ENCODE measurements around the gene EP300.
"Not testable (repeated sequence)": the region's sequence is repeated elsewhere in the genome, so short reads cannot be mapped to it uniquely, and the experiment has no call there.

Gene EP300

DNA sequence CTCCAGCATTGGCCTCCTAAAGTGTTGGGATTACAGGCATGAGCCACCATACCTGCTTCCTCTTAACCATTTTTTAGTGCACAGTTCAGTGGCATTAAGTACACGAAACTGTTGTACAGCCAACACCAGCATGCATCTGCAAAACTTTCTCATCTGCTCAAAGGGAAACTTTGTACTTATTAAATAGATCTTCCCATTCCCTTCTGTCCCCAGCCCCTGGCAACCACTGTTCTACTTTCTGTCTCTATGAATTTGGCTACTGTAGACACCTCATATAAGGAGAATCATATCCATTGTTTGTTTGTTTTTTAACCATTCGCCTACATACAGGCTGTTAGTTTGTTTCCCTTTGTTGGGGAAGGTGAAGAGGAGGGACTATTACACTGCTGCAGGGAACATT lies 6.5 kb upstream of the EP300 start:
- DNase-seq (ENCODE audit: low spot score): no peak

DNA sequence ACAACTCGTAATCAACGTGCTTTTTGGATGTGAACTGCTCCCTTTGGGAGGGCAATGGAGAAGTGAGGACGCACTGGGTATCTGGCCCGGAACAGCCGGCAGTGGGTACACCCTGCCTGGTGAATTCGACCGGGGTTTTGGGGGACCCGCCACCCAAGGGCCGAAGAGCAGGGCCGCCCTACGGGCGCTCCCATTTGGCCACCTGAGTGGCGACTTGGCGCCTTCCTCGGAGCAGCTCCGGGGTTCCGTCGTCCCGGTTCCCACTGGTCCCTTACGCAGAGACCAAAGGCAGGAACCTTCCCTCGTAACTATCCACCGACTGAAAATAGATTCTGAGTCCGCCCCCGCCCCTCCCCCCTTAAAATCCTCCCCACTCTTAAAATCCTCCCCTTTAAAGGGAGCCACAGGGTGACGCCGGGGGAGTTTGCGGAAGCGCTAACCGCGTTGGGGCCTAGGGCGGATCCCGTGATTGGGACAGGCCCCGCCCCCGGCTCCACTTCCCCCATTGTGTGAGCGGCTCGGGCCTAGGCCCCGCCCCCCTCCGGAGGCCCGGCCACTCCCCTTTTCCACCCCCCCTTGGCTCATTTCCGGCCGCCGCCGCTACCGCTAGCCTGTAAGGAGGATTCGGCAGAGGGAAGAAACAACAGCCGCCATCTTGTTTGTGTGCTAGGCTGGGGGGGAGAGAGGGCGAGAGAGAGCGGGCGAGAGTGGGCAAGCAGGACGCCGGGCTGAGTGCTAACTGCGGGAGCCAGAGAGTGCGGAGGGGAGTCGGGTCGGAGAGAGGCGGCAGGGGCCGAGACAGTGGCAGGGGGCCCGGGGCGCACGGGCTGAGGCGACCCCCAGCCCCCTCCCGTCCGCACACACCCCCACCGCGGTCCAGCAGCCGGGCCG lies 1.0 kb upstream of the EP300 start:
- DNase-seq (ENCODE audit: low spot score): peak; percentile 99

DNA sequence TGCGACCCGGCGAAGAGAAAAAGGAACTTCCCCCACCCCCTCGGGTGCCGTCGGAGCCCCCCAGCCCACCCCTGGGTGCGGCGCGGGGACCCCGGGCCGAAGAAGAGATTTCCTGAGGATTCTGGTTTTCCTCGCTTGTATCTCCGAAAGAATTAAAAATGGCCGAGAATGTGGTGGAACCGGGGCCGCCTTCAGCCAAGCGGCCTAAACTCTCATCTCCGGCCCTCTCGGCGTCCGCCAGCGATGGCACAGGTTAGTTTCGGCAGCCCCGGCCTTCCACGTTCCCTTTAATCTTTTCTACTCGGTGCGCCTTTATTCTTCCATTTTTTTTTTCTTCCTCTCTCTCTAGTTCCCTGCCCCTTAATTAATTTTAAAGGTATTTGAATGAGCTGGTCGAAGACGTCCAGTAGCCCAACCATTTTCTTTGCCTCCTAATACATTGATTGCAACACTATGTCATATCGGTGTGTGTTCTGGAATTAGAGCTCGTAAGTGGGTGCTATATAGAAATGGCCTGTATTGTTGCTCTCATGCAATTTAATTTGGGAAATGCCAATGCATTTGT lies 537 bp downstream of the EP300 start:
- peak; percentile 54 for DNase-seq (ENCODE audit: low spot score)

DNA sequence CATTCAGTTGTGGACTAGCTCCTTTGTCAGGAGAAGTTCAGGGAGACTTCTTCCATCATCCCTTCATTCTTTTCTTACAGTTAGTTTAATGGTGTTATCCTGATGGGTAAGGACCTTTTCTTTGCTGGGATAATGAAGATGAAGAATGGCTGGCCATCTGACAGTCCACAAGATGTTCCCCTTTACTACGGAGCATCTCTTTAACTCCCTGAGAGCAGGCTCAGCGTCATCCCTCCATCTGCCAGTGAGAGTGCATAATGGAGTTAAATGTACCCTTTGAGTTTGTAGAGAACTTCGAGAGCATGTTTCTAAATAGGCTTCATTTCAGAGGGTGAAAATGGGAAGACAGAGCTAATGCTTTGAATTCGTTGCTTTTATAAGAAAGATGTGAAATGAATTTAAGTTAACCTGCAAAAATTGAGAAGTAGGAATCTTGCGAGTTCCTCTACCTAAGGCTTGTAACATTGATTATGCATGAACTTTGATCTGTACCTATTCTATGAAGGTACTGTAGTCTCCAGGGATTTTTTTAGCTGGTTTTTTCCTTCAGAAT lies 1.7 kb downstream of the EP300 start:
- no peak for DNase-seq (ENCODE audit: low spot score)

DNA sequence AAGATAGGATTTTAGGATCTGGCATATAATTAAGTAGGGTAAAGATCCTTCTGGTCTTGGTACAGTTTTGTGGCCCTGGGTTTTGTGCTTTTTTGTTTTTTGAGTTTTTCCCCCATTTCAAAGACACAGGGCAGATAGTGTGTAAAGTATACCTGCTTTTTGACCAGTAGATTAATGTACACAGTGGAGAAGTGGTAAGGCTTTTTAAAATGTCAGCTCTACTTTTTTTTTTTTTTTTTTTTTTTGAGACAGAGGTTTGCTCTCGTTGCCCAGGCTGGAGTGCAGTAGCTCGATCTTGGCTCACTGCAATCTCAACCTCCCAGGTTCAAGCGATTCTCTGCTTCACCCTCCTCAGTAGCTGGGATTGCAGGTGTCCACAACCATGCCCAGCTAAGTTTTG lies 4.0 kb downstream of the EP300 start:
- no peak for DNase-seq (ENCODE audit: low spot score)

DNA sequence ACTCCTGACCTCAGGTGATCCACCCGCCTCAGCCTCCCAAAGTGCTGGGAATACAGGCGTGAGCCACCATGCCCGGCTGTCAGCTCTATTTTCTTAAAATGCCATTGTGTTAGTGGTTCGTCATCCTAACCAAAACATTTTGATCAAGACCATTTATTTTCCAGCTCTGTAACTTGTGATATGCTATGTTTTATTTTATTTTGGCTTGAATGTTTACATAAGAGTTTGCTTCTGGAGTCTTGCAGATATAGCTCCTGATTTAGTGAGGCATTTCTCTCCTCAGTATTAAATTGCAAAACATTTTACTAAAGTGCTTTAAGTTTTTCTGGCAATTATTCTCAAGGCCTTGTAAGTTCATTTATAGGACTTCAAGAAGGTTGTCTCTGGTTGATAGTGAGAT lies 4.4 kb downstream of the EP300 start:
- no peak for DNase-seq (ENCODE audit: low spot score)

DNA sequence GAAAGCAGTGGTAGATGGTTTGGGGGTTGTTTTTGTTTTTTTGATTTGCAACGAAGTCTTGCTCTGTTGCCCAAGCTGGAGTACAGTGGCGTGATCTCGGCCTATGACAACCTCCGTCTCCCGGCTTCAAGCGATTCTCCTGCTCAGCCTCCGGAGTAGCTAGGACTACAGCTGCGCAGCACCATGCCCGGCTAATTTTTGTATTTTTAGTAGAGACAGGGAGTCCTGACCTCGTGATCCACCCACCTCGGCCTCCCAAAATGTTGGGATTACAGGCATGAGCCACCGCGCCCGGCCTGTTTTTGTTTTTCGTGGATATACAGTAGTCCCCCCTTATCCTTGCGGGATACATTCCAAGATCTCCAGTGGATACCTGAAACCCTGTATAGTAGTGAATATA lies 6.6 kb downstream of the EP300 start:
- no peak for DNase-seq (ENCODE audit: low spot score)

DNA sequence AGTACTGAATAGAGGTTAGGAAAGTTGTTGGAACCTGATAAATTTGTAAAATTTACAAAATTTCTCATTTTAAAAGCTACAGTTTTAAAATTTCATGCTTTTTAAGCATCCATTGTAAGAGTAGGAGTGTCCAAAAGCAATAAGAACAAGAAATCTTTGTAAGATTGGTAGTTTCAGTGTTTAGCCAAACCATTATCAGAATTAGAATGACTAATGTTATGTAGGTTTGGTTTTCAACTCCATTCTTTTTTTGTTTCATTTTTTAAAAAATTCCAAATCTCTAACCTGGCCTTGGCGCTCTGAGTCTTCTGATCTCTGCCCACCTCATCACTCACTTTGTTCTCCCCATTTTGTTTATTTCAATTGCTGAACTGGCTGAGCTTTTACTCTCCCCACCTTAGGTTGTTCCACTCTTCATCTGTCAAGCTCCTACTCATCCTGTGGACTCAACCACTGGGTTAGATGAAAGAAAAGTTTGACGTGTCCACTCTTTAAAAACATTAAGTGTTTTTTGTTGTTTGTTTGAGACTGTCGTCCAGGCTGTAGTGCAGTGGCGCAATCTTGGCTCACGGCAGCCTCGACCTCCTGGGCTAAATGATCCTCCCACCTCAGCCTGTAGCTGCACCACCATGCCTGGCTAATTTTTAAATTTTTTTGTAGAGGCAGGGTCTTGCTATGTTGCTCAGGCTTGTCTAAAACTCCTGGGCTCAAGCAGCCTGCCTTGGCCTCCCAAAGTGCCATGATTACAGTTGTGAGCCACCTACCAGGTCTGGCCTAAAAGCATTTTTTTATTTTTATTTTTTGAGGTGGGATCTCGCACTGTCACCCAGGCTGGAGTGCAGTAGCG lies 14.0 kb downstream of the EP300 start:
- DNase-seq (ENCODE audit: low spot score): no peak

DNA sequence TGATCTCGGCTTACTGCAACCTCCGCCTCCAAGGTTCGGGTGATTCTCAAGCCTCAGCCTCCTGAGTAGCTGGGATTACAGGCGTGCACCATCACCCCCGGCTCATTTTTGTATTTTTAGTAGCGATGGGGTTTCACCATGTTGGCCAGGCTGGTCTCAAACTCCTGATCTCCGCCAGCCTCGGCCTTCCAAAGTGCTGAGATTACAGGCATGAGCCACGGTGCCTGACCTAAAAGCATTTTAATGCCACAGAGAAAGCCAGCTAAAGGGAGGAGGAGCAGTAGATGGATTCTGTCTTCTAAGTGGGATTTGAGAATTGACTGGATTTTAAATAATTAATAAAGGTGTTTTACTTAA lies 14.6 kb downstream of the EP300 start:
- not testable (repeated sequence) for DNase-seq (ENCODE audit: low spot score)

DNA sequence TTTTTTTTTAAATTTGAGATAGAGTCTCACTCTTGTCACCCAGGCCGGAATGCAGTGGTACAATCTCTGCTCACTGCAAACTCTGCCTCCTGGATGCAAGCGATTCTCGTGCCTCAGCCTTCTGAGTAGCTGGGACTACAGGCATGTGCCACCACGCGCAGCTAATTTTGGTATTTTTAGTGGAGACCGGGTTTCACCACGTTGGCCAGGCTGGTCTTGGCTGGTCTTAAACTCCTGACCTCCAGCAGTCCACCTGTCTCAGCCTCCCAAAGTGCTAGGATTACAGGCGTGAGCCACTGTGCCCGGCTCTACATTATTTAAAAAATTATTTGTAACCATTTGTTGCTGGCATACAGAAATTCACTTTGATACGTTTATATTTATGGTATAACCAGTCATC lies 18.6 kb downstream of the EP300 start:
- no peak for DNase-seq (ENCODE audit: low spot score)

DNA sequence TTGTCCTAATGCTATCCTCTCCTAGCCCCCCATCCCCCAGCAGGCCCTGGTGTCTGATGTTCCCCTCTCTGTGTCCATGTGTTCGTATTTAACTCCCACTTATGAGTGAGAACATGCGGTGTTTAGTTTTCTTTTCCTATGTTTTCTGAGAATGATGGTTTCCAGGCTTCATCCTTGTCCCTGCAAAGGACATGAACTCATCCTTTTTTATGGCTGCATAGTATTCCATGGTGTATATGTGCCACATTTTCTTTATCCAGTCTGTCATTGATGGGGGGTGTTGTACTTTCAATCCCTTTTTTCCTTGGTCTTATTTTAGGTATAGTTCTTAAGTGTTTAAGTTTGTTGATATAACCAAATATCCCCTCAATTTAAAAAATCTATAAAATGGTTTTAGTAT lies 23.9 kb downstream of the EP300 start:
- DNase-seq (ENCODE audit: low spot score): no peak

DNA sequence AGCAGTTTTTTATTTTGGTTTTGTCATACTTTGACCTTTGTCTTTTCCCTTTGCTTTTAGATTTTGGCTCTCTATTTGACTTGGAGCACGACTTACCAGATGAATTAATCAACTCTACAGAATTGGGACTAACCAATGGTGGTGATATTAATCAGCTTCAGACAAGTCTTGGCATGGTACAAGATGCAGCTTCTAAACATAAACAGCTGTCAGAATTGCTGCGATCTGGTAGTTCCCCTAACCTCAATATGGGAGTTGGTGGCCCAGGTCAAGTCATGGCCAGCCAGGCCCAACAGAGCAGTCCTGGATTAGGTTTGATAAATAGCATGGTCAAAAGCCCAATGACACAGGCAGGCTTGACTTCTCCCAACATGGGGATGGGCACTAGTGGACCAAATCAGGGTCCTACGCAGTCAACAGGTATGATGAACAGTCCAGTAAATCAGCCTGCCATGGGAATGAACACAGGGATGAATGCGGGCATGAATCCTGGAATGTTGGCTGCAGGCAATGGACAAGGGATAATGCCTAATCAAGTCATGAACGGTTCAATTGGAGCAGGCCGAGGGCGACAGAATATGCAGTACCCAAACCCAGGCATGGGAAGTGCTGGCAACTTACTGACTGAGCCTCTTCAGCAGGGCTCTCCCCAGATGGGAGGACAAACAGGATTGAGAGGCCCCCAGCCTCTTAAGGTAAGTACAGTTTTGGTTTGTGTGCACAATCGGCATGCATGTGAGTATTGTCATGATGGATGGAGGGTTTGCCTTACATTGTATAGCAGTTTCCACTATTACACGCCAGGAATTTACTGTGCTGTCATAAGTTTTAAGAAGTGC lies 25.0 kb downstream of the EP300 start:
- DNase-seq (ENCODE audit: low spot score): no peak

DNA sequence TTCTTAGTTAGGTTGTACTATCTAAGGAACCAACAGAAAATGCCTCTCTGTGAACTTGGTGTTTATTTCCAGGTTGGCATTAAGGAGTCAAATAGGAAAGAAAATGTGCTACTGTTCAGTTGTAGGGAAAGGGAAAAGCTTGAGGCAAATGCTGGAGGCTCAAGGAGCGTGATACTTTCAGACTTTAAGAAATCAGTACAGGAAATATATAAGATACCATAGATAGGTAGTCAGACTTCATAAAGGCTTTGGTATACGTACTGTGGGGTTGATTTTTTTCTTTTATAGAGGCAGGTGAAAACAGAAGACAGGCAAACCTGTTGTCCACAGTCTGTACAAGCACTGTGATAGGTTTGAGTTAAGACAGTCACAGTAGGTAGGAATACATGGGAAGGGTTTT lies 30.8 kb downstream of the EP300 start:
- no peak for DNase-seq (ENCODE audit: low spot score)

DNA sequence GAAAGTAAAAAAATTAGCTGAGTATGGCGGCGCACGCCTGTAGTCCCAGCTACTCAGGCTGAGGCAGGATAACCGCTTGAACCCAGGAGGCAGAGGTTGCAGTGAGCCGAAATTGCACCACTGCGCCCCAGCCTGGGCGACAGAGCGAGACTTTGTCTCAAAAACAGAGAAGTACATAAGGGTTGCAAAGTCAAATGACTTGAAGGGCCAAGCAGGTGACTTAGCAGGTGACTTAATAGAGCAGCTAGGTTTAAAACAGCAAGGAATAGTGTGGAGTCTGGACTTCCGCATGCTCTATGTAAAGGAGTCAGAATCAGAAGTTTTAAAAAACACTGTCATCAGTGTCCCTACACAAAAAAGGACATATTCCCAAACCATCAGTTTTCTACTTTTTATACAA lies 31.7 kb downstream of the EP300 start:
- no peak for DNase-seq (ENCODE audit: low spot score)

DNA sequence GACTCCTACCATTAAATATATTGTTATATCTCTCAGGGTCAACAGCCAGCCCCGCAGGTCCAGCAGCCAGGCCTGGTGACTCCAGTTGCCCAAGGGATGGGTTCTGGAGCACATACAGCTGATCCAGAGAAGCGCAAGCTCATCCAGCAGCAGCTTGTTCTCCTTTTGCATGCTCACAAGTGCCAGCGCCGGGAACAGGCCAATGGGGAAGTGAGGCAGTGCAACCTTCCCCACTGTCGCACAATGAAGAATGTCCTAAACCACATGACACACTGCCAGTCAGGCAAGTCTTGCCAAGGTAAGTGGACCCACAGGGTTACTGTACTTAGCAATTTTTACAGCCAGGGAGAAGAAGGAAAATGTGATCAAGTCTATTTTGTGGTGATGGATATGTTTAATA lies 35.1 kb downstream of the EP300 start:
- DNase-seq (ENCODE audit: low spot score): no peak

DNA sequence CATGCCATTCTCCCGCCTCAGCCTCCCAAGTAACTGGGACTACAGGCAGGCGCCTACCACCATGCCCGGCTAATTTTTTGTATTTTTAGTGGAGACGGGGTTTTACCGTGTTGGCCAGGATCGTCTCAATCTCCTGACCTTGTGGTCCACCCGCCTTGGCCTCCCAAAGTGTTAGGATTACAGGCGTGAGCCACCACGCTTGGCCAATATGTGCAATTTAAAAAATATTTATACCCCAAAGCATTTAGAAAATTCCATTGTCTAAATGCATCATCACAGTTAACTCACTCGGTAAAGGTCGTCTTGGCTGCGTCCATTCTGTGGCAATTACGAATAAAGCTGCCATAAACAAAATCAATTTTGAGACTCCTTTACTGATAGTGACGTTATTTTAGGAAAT lies 36.2 kb downstream of the EP300 start:
- DNase-seq (ENCODE audit: low spot score): no peak

DNA sequence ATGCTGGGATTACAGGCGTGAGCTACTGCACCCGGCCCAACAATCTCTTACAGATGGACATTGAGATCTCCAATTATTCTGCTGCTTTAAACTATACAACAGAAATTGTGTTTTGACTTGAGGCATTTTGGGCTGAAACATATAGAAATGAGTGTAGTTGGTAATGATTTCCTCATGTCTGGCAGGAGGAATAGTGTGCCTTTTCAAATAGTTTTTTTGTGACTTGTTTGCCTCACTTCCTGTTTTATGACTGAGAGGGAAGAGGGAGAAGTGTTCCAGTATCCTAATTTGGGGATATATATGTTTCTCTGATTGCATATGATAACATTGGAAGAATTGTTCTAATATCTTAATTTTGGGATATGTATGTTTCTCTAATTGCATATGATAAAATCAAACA lies 40.2 kb downstream of the EP300 start:
- DNase-seq (ENCODE audit: low spot score): no peak

DNA sequence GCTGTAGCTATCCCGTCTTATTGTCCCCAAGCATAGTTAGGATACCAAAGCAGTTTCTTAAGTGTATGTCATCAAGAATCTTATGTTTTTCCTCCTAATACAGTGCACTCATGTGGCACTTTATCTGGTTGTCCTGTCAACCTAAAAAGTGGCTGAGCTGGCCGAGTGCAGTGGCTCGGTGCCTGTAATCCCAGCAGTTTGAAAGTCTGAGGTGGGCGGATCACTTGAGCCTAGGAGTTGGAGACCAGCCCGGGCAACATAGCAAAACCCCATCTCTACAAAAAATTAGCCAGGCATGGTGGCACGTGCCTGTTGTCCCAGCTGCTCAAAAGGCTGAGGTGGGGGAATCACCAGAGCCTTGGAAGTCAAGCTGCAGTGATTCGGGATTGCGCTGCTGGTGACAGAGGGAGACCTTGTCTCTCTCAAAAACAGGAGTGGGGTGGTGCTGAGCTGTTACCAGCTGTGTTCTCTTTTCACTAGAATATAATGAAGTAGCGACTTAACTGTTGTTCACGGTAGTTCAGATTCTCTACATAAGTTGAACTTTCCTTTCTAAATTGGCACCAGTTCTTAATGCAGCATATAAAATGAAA lies 48.1 kb downstream of the EP300 start:
- no peak for DNase-seq (ENCODE audit: low spot score)

DNA sequence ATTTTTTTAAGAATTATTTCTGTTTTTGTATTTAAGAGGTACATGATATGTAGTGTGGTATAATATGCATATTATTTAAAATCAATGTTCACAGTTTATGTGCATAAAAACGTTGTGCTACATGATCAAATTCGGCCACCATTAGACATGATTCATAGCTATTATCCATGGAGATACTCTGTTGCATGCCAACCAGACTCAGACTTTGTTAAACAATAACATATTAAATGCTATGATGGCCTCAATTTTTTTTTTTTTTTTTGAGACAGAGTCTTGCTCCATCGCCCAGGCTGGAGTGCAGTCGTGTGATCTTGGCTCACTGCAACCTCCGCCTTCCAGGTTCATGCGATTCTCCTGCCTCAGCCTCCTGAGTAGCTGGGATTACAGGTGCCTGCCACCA lies 53.5 kb downstream of the EP300 start:
- not testable (repeated sequence) for DNase-seq (ENCODE audit: low spot score)

DNA sequence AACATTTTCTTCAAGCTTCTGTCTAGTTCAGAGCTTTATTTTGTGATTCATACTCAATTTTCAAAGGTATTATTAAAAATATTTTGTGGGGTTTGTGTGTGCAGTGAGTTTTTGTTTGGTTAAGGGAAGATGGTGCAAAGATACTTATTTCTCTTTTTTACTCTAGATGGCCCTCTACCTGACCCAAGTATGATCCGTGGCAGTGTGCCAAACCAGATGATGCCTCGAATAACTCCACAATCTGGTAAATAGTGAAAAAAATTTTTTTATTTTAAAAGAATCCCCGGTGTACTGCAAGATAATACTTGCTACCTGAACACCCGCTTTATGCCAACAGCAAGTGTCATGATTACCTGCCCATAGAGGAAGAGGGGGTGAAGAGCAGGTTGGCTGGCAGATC lies 54.2 kb downstream of the EP300 start:
- no peak for DNase-seq (ENCODE audit: low spot score)

DNA sequence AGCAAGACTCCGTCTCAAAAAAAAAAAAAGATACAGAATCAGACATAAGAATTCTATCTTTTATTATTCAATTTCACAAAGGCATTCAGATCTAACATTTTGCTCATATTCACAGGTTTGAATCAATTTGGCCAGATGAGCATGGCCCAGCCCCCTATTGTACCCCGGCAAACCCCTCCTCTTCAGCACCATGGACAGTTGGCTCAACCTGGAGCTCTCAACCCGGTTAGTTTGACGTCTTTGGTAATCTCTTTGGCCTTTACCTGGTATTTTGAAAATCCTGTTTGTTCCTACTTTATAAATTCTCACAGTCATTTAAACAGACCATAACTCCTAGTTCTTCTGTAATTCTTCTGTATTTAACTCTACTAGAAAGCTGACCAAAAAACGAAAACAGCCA lies 55.3 kb downstream of the EP300 start:
- no peak for DNase-seq (ENCODE audit: low spot score)
